NOMO-1 (cell line): ENCODE data around the gene EXO5.

ENCODE experiments used
- DNase-seq, 2 experiments: peaks; one replicate each; lab custom pipeline; 2025; ENCODE audit not compliant: unreplicated experiment in 2 of 2; lab: John Stamatoyannopoulos, UW

The EXO5 gene

GRCh38 chr1:40508375-40509341 lies at the start of gene EXO5:
TSS of gene EXO5 (plus strand) at chr1:40508767. CDS start at chr1:40514545, 5,778 bp downstream.
- DNase-seq: peak; percentile 73 to 85

- DNase-seq: no peak
Observed at GRCh38 chr1:40462956-40463590, 45.5 kb upstream of the EXO5 start.

GRCh38 chr1:40469327-40469726 lies 39.2 kb upstream of the EXO5 start:
- DNase-seq: no peak

- DNase-seq: no peak
Observed at GRCh38 chr1:40475268-40475667, 33.3 kb upstream of the EXO5 start.

- DNase-seq: peak; percentile 68 to 72
Observed at GRCh38 chr1:40476924-40477677, 31.5 kb upstream of the EXO5 start, which contains the start of gene ZFP69. TSS of gene ZFP69 (plus strand) at chr1:40477290. CDS start at chr1:40479362, 2,072 bp downstream.

- DNase-seq: peak in 1 of 2 experiments; percentile 26
Observed at GRCh38 chr1:40477678-40478053, 30.9 kb upstream of the EXO5 start.

GRCh38 chr1:40478276-40478675 lies 30.3 kb upstream of the EXO5 start:
- no peak for DNase-seq

- no peak for DNase-seq
Observed at GRCh38 chr1:40479156-40479555, 29.4 kb upstream of the EXO5 start.

GRCh38 chr1:40495315-40495903 lies 13.2 kb upstream of the EXO5 start:
- DNase-seq: no peak

GRCh38 chr1:40502651-40503050 lies 5.9 kb upstream of the EXO5 start:
- peak in 1 of 2 experiments; percentile 36 for DNase-seq

- no peak for DNase-seq
Observed at GRCh38 chr1:40507973-40508372, 594 bp upstream of the EXO5 start.

- DNase-seq: peak; percentile 66 to 74
Observed at GRCh38 chr1:40519517-40519916, 10.9 kb downstream of the EXO5 start.

- no peak for DNase-seq
Observed at GRCh38 chr1:40530735-40531380, 22.3 kb downstream of the EXO5 start.

GRCh38 chr1:40531381-40532061 lies 23.0 kb downstream of the EXO5 start, which contains the start of gene ZNF684:
TSS of gene ZNF684 (plus strand) at chr1:40531637. CDS start at chr1:40533167, 1,530 bp downstream.
- DNase-seq: peak; percentile 94

- DNase-seq: peak in 1 of 2 experiments; percentile 41
Observed at GRCh38 chr1:40532062-40532389, 23.5 kb downstream of the EXO5 start.

GRCh38 chr1:40532844-40533424 lies 24.4 kb downstream of the EXO5 start:
- DNase-seq: peak; percentile 38 to 69

GRCh38 chr1:40534589-40534988 lies 26.0 kb downstream of the EXO5 start:
- DNase-seq: no peak

- DNase-seq: no peak
Observed at GRCh38 chr1:40535732-40536131, 27.2 kb downstream of the EXO5 start.

- DNase-seq: peak; percentile 51 to 78
Observed at GRCh38 chr1:40539338-40539737, 30.8 kb downstream of the EXO5 start.
